HEK293 (cell line): ENCODE results near the gene B4GALT5.

Experiments used
- GLI4 ChIP-seq: fragments of 450-650 bp; formaldehyde crosslinking; IDR thresholded peaks from 2 replicates; pipeline ENCODE4 v1.5.1; 2016; ENCODE audit warnings: missing biosample characterization, missing genetic modification characterization
- ZNF768 ChIP-seq: fragments of 450-650 bp; formaldehyde crosslinking; IDR thresholded peaks from 2 replicates; pipeline ENCODE4 v1.5.1; 2018; ENCODE audit warnings: missing biosample characterization, mild to moderate bottlenecking, missing genetic modification characterization
- TF ChIP-seq, protein P1 (sequence below): fragments of 450-650 bp; formaldehyde crosslinking; IDR thresholded peaks from 2 replicates; pipeline ENCODE4 v1.5.1; 2017; ENCODE audit warnings: missing biosample characterization, missing genetic modification characterization
- TF ChIP-seq, protein P2 (sequence below): sonication (generic); formaldehyde crosslinking; IDR thresholded peaks from 2 replicates; pipeline ENCODE4 v1.8.1; 2022; ENCODE audit warnings: mild to moderate bottlenecking, moderate library complexity, missing genetic modification reagents
- TF ChIP-seq, protein P3 (sequence below): fragments of 450-650 bp; formaldehyde crosslinking; IDR thresholded peaks from 2 replicates; pipeline ENCODE4 v1.5.1; 2016; ENCODE audit warnings: missing biosample characterization, missing genetic modification characterization
- TF ChIP-seq, protein P4 (sequence below): fragments of 450-650 bp; formaldehyde crosslinking; IDR thresholded peaks from 2 replicates; pipeline ENCODE4 v1.5.1; 2016; ENCODE audit warnings: missing biosample characterization, missing genetic modification characterization
- TF ChIP-seq, protein P5 (sequence below): fragments of 450-650 bp; formaldehyde crosslinking; IDR thresholded peaks from 2 replicates; pipeline ENCODE4 v1.5.1; 2016; ENCODE audit warnings: missing biosample characterization, missing genetic modification characterization
- TF ChIP-seq, protein P6 (sequence below): fragments of 450-650 bp; formaldehyde crosslinking; IDR thresholded peaks from 2 replicates; pipeline ENCODE4 v1.5.1; 2016; ENCODE audit warnings: missing biosample characterization, missing genetic modification characterization
- TF ChIP-seq, protein P7 (sequence below): fragments of 450-650 bp; formaldehyde crosslinking; IDR thresholded peaks from 2 replicates; pipeline ENCODE4 v1.5.1; 2017; ENCODE audit warnings: missing biosample characterization, missing genetic modification characterization

DNA sequence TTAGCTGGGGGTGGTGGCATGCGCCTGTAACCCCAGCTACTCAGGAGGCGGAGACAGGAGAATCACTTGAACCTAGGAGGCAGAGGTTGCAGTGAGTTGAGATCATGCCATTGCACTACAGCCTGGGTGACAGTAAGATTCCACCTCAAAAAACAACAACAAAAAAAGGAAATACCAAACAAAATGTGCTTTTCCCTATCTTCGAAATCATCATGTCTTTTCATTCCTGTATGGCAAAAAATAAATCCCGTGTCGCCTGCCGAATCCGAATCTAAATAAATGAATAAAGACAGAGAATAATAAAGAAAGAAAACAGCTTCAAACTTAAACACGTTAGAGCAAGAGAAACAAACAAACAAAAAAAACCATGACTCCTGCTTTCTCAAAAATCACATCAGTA is 11.8 kb downstream of the B4GALT5 start:
- TF ChIP-seq, protein P1, sequence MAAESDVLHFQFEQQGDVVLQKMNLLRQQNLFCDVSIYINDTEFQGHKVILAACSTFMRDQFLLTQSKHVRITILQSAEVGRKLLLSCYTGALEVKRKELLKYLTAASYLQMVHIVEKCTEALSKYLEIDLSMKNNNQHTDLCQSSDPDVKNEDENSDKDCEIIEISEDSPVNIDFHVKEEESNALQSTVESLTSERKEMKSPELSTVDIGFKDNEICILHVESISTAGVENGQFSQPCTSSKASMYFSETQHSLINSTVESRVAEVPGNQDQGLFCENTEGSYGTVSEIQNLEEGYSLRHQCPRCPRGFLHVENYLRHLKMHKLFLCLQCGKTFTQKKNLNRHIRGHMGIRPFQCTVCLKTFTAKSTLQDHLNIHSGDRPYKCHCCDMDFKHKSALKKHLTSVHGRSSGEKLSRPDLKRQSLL (tag by site-specific recombination), result no peak
- TF ChIP-seq, protein P2, sequence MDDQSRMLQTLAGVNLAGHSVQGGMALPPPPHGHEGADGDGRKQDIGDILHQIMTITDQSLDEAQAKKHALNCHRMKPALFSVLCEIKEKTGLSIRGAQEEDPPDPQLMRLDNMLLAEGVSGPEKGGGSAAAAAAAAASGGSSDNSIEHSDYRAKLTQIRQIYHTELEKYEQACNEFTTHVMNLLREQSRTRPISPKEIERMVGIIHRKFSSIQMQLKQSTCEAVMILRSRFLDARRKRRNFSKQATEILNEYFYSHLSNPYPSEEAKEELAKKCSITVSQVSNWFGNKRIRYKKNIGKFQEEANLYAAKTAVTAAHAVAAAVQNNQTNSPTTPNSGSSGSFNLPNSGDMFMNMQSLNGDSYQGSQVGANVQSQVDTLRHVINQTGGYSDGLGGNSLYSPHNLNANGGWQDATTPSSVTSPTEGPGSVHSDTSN, result no peak
- TF ChIP-seq, protein P3, sequence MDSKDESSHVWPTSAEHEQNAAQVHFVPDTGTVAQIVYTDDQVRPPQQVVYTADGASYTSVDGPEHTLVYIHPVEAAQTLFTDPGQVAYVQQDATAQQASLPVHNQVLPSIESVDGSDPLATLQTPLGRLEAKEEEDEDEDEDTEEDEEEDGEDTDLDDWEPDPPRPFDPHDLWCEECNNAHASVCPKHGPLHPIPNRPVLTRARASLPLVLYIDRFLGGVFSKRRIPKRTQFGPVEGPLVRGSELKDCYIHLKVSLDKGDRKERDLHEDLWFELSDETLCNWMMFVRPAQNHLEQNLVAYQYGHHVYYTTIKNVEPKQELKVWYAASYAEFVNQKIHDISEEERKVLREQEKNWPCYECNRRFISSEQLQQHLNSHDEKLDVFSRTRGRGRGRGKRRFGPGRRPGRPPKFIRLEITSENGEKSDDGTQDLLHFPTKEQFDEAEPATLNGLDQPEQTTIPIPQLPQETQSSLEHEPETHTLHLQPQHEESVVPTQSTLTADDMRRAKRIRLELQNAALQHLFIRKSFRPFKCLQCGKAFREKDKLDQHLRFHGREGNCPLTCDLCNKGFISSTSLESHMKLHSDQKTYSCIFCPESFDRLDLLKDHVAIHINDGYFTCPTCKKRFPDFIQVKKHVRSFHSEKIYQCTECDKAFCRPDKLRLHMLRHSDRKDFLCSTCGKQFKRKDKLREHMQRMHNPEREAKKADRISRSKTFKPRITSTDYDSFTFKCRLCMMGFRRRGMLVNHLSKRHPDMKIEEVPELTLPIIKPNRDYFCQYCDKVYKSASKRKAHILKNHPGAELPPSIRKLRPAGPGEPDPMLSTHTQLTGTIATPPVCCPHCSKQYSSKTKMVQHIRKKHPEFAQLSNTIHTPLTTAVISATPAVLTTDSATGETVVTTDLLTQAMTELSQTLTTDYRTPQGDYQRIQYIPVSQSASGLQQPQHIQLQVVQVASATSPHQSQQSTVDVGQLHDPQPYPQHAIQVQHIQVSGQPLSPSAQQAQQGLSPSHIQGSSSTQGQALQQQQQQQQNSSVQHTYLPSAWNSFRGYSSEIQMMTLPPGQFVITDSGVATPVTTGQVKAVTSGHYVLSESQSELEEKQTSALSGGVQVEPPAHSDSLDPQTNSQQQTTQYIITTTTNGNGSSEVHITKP (tag by site-specific recombination), result no peak
- TF ChIP-seq, protein P4, sequence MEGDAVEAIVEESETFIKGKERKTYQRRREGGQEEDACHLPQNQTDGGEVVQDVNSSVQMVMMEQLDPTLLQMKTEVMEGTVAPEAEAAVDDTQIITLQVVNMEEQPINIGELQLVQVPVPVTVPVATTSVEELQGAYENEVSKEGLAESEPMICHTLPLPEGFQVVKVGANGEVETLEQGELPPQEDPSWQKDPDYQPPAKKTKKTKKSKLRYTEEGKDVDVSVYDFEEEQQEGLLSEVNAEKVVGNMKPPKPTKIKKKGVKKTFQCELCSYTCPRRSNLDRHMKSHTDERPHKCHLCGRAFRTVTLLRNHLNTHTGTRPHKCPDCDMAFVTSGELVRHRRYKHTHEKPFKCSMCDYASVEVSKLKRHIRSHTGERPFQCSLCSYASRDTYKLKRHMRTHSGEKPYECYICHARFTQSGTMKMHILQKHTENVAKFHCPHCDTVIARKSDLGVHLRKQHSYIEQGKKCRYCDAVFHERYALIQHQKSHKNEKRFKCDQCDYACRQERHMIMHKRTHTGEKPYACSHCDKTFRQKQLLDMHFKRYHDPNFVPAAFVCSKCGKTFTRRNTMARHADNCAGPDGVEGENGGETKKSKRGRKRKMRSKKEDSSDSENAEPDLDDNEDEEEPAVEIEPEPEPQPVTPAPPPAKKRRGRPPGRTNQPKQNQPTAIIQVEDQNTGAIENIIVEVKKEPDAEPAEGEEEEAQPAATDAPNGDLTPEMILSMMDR (tag by site-specific recombination), result no peak
- TF ChIP-seq, protein P5, sequence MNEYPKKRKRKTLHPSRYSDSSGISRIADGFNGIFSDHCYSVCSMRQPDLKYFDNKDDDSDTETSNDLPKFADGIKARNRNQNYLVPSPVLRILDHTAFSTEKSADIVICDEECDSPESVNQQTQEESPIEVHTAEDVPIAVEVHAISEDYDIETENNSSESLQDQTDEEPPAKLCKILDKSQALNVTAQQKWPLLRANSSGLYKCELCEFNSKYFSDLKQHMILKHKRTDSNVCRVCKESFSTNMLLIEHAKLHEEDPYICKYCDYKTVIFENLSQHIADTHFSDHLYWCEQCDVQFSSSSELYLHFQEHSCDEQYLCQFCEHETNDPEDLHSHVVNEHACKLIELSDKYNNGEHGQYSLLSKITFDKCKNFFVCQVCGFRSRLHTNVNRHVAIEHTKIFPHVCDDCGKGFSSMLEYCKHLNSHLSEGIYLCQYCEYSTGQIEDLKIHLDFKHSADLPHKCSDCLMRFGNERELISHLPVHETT (tag by site-specific recombination), result no peak
- TF ChIP-seq ZNF768 (tag by site-specific recombination) (no peak), GLI4 (tag by site-specific recombination) (no peak)
- TF ChIP-seq, protein P6, sequence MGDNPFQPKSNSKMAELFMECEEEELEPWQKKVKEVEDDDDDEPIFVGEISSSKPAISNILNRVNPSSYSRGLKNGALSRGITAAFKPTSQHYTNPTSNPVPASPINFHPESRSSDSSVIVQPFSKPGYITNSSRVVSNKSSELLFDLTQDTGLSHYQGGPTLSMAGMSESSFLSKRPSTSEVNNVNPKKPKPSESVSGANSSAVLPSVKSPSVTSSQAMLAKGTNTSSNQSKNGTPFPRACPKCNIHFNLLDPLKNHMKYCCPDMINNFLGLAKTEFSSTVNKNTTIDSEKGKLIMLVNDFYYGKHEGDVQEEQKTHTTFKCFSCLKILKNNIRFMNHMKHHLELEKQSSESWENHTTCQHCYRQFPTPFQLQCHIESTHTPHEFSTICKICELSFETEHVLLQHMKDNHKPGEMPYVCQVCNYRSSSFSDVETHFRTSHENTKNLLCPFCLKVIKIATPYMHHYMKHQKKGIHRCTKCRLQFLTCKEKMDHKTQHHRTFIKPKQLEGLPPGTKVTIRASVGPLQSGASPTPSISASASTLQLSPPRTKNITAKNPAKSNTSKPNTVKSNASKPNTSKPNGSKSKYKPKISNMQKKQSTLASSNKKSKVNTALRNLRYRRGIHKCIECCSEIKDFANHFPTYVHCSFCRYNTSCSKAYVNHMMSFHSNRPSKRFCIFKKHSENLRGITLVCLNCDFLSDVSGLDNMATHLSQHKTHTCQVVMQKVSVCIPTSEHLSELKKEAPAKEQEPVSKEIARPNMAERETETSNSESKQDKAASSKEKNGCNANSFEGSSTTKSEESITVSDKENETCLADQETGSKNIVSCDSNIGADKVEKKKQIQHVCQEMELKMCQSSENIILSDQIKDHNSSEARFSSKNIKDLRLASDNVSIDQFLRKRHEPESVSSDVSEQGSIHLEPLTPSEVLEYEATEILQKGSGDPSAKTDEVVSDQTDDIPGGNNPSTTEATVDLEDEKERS (tag by site-specific recombination), result no peak
- TF ChIP-seq, protein P7, sequence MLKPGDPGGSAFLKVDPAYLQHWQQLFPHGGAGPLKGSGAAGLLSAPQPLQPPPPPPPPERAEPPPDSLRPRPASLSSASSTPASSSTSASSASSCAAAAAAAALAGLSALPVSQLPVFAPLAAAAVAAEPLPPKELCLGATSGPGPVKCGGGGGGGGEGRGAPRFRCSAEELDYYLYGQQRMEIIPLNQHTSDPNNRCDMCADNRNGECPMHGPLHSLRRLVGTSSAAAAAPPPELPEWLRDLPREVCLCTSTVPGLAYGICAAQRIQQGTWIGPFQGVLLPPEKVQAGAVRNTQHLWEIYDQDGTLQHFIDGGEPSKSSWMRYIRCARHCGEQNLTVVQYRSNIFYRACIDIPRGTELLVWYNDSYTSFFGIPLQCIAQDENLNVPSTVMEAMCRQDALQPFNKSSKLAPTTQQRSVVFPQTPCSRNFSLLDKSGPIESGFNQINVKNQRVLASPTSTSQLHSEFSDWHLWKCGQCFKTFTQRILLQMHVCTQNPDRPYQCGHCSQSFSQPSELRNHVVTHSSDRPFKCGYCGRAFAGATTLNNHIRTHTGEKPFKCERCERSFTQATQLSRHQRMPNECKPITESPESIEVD, result no peak
